ENCODE data around the gene NAV2. TPM values are rescaled to one million over a fixed set of nuclear protein-coding genes. Genes with fewer than 3 reads are reported as not detected.

NAV2 gene
- total and polyA plus RNA-seq, 2 experiments from 2014 or later = 26.0 to 45.0 TPM

- H3K4me2 ChIP-seq = no peak overlapping the region
- H3K36me3 ChIP-seq (ENCODE audit: insufficient read depth) = no peaks in the 10 kb centered on the region
- H3K27me3 ChIP-seq (ENCODE audit: insufficient read depth) = no peaks in the 10 kb centered on the region
- no peaks in the 10 kb centered on the region for H3F3A ChIP-seq (replicated peaks; ENCODE audit: low read depth)
- ATAC-seq (no peak), DNase-seq (ENCODE audit: low spot score) (no peak)
- H3K36me3 Mint-ChIP-seq (ENCODE audit: low read depth) = no peaks in the 10 kb centered on the region
- no peaks in the 10 kb centered on the region for H3K9me3 Mint-ChIP-seq
- H3K79me2 ChIP-seq (replicated peaks; ENCODE audit: insufficient read depth) = no peaks in the 10 kb centered on the region
- peaks cover 26% of the 10 kb centered on the region for H3K9me2 ChIP-seq (ENCODE audit: insufficient read depth)
- H3K27ac Mint-ChIP-seq = no peak overlapping the region
- H3K4me1 ChIP-seq (ENCODE audit: insufficient read depth) = peaks cover 20% of the 10 kb centered on the region
- peaks cover 7% of the 10 kb centered on the region for H3K27me3 Mint-ChIP-seq (ENCODE audit: insufficient read depth, low read depth, poor library complexity)
- H3K4me3 ChIP-seq = no peak overlapping the region
- H4K20me1 ChIP-seq (replicated peaks; ENCODE audit: insufficient read depth) = no peaks in the 10 kb centered on the region
- H2AFZ ChIP-seq = no peak overlapping the region; the same call in 1 of the 2 replicates
- no peak overlapping the region for H3K27ac ChIP-seq (ENCODE audit: low read depth)
- no peak for TF ChIP-seq JUNB (IDR thresholded peaks at IDR 0.05; ENCODE audit: unreplicated experiment)
- no peak for TF ChIP-seq POLR2AphosphoS5 (IDR thresholded peaks at IDR 0.05; ENCODE audit: low read depth)
- TF ChIP-seq EZH2phosphoT487 (IDR thresholded peaks at IDR 0.05; ENCODE audit: unreplicated experiment) = no peak
- no peak for TF ChIP-seq ZNF462 (CRISPR knock-in tag; IDR thresholded peaks at IDR 0.05)
- TF ChIP-seq CTCF (conservative IDR thresholded peaks at IDR 0.05; ENCODE audit: low read depth in 2 of 2) = no peak
- no peak for TF ChIP-seq CREB1 (CRISPR knock-in tag; IDR thresholded peaks at IDR 0.05; ENCODE audit: low read depth)
- no peak for TF ChIP-seq STAT1 (IDR thresholded peaks at IDR 0.05; ENCODE audit: unreplicated experiment)
- TF ChIP-seq REST (IDR thresholded peaks at IDR 0.05; ENCODE audit: unreplicated experiment) = no peak
- TF ChIP-seq ZNF114 (CRISPR knock-in tag; IDR thresholded peaks at IDR 0.05) = no peak
- TF ChIP-seq EZH2 (IDR thresholded peaks at IDR 0.05; ENCODE audit: low read depth, unreplicated experiment) = no peak
- no peak for TF ChIP-seq ZNF331 (CRISPR knock-in tag; IDR thresholded peaks at IDR 0.05; ENCODE audit: low read depth)
- TF ChIP-seq ETS1 (IDR thresholded peaks at IDR 0.05) = no peak
- TF ChIP-seq NANOG (IDR thresholded peaks at IDR 0.05; ENCODE audit: borderline replicate concordance) = no peak
- H3K4me3 Mint-ChIP-seq = no peak overlapping the region
- H3K4me1 Mint-ChIP-seq = peaks cover 38% of the 10 kb centered on the region
These were observed 46.8 kb downstream of the NAV2 start for GRCh38 chr11:19759389-19759788.

Measured in GM23338 (cell line).